GM23338 (cell line): ENCODE measurements around the gene PRAC2. TPM values are rescaled to one million over a fixed set of nuclear protein-coding genes. Genes with fewer than 3 reads are reported as not detected.

Experiments used
- ATAC-seq: fragments of 200-7000 bp; cut with Tn5 transposase; 3 replicates; pipeline ENCODE4 v1.9.1; 2020
- DNase-seq: peaks from one replicate; pipeline ENCODE4 v3.0.0-alpha.2; 2015; ENCODE audit warnings: low spot score
- H2AFZ ChIP-seq: fragments of 200-600 bp; sonication (generic); 2 replicates; pipeline ENCODE4 v1.8.0; 2016; ENCODE audit warnings: antibody characterized with exemption, mild to moderate bottlenecking, moderate library complexity
- H3F3A ChIP-seq: fragments of 200-600 bp; sonication (generic); replicated peaks from 2 replicates; pipeline ENCODE4 v1.8.0; 2017; ENCODE audit warnings: antibody characterized with exemption, mixed run types, low read depth
- H3K27ac ChIP-seq: fragments of 200-600 bp; sonication (generic); 2 replicates; pipeline ENCODE4 v1.6.1; 2016; ENCODE audit warnings: low read depth
- H3K27me3 ChIP-seq: fragments of 200-600 bp; sonication (generic); 2 replicates; pipeline ENCODE4 v1.8.0; 2016; ENCODE audit warnings: mild to moderate bottlenecking, mixed run types, moderate library complexity; ENCODE audit not compliant: insufficient read depth
- H3K36me3 ChIP-seq: fragments of 200-600 bp; sonication (generic); 2 replicates; pipeline ENCODE4 v1.8.0; 2016; ENCODE audit warnings: mild to moderate bottlenecking; ENCODE audit not compliant: insufficient read depth
- H3K4me1 ChIP-seq: fragments of 200-600 bp; sonication (generic); 2 replicates; pipeline ENCODE4 v1.8.0; 2016; ENCODE audit warnings: mild to moderate bottlenecking, moderate library complexity; ENCODE audit not compliant: insufficient read depth
- H3K4me2 ChIP-seq: fragments of 200-600 bp; sonication (generic); 2 replicates; pipeline ENCODE4 v1.7.1; 2017; ENCODE audit warnings: mixed run types
- H3K4me3 ChIP-seq: fragments of 200-600 bp; sonication (generic); 2 replicates; pipeline ENCODE4 v1.6.1; 2016; ENCODE audit warnings: mixed run types
- H3K79me2 ChIP-seq: fragments of 200-600 bp; sonication (generic); replicated peaks from 2 replicates; pipeline ENCODE4 v1.8.0; 2017; ENCODE audit warnings: mild to moderate bottlenecking; ENCODE audit not compliant: insufficient read depth
- H3K9me2 ChIP-seq: fragments of 200-600 bp; sonication (generic); 2 replicates; pipeline ENCODE4 v1.8.0; 2017; ENCODE audit not compliant: insufficient read depth
- H4K20me1 ChIP-seq: fragments of 200-600 bp; sonication (generic); replicated peaks from 2 replicates; pipeline ENCODE4 v1.8.0; 2017; ENCODE audit warnings: mild to moderate bottlenecking; ENCODE audit not compliant: insufficient read depth
- H3K27ac Mint-ChIP-seq: 2 replicates; pipeline ENCODE4 v1.8.0; 2020; ENCODE audit warnings: inconsistent platforms, mild to moderate bottlenecking, moderate library complexity, mixed read lengths
- H3K27me3 Mint-ChIP-seq: 3 replicates; pipeline ENCODE4 v1.8.0; 2022; ENCODE audit warnings: low read depth, mild to moderate bottlenecking, moderate library complexity, mixed read lengths, inconsistent platforms; ENCODE audit not compliant: insufficient read depth, poor library complexity
- H3K36me3 Mint-ChIP-seq: 3 replicates; pipeline ENCODE4 v1.8.0; 2021; ENCODE audit warnings: low read depth, mild to moderate bottlenecking, inconsistent platforms, moderate library complexity, mixed read lengths
- H3K4me1 Mint-ChIP-seq: 3 replicates; pipeline ENCODE4 v1.8.0; 2020; ENCODE audit warnings: mild to moderate bottlenecking, inconsistent platforms, mixed read lengths
- H3K4me3 Mint-ChIP-seq: 3 replicates; pipeline ENCODE4 v1.8.0; 2021; ENCODE audit warnings: moderate library complexity, mild to moderate bottlenecking, inconsistent platforms, mixed read lengths
- H3K9me3 Mint-ChIP-seq: 3 replicates; pipeline ENCODE4 v1.8.0; 2020; ENCODE audit warnings: moderate library complexity, mild to moderate bottlenecking, inconsistent platforms, mixed read lengths
- CTCF ChIP-seq, 2 experiments: fragments of 200-600 bp in 1 of 2; sonication (generic) in 1 of 2; conservative IDR thresholded peaks; 2 replicates each; pipeline versions ENCODE4 v1.5.1 to v1.6.1; 2016 to 2017; ENCODE audit warnings: antibody characterized with exemption in 2 of 2, low read depth in 2 of 2, mild to moderate bottlenecking in 2 of 2, moderate library complexity in 1 of 2
- EZH2 ChIP-seq: fragments of 200-600 bp; sonication (generic); IDR thresholded peaks from one replicate; pipeline ENCODE4 v1.8.0; 2017; ENCODE audit warnings: antibody characterized with exemption, mild to moderate bottlenecking, low read depth; ENCODE audit not compliant: unreplicated experiment
- JUNB ChIP-seq: IDR thresholded peaks from one replicate; pipeline ENCODE4 v1.6.1; 2016; ENCODE audit warnings: antibody characterized with exemption; ENCODE audit not compliant: unreplicated experiment
- REST ChIP-seq: IDR thresholded peaks from one replicate; pipeline ENCODE4 v1.6.1; 2018; ENCODE audit warnings: antibody characterized with exemption; ENCODE audit not compliant: unreplicated experiment
- STAT1 ChIP-seq: IDR thresholded peaks from one replicate; pipeline ENCODE4 v1.6.1; 2016; ENCODE audit warnings: antibody characterized with exemption; ENCODE audit not compliant: unreplicated experiment
- ZNF114 ChIP-seq: fragments of 250-450 bp; sonication (Bioruptor Pico); IDR thresholded peaks from 2 replicates; pipeline ENCODE4 v1.5.0; 2020; ENCODE audit warnings: mild to moderate bottlenecking, moderate library complexity
- ZNF331 ChIP-seq: fragments of 250-450 bp; sonication (Bioruptor Pico); IDR thresholded peaks from 2 replicates; pipeline ENCODE4 v1.5.0; 2020; ENCODE audit warnings: low read depth, mild to moderate bottlenecking, moderate library complexity
- ZNF462 ChIP-seq: fragments of 250-450 bp; sonication (Bioruptor Pico); IDR thresholded peaks from 2 replicates; pipeline ENCODE4 v1.5.0; 2020; ENCODE audit warnings: mild to moderate bottlenecking, moderate library complexity
- polyA plus RNA-seq: library from polyadenylated mRNA; unstranded; fragments of >200 nt; fragmentation: Nextera tagmentation; extraction: Ambion mirVana; gene quantifications from 2 replicates; pipeline ENCODE4 v1.2.1, GENCODE V29; 2016
- total RNA-seq: library from RNA; depleted of rRNA; stranded (reverse); fragments of >200 nt; shearing (Covaris generic); gene quantifications from 2 replicates; pipeline ENCODE4 v1.2.3, GENCODE V29; 2014

Gene PRAC2
- total and polyA plus RNA-seq, 2 experiments from 2014 or later = not detected

GRCh38 chr17:48751172-48751571 is 28.2 kb downstream of the PRAC2 start:
- Histone ChIP-seq H3K4me1 (peaks cover 39% of the 10 kb centered on the region), H3K36me3 (no peaks in the 10 kb centered on the region; the same call in 1 of the 2 replicates), H3K79me2 (no peaks in the 10 kb centered on the region), H2AFZ (no peak overlapping the region), H3K27ac (no peak overlapping the region), H3K9me2 (no peaks in the 10 kb centered on the region), H3F3A (peaks cover 34% of the 10 kb centered on the region), H3K27me3 (peaks cover 100% of the 10 kb centered on the region), H4K20me1 (peaks cover 62% of the 10 kb centered on the region), H3K4me2 (no peak overlapping the region), H3K4me3 (no peak overlapping the region)
- ATAC-seq (no peak), DNase-seq (no peak)
- Mint-ChIP-seq H3K4me3 (no peak overlapping the region), H3K36me3 (no peaks in the 10 kb centered on the region), H3K27me3 (peaks cover 100% of the 10 kb centered on the region), H3K4me1 (peaks cover 20% of the 10 kb centered on the region), H3K27ac (no peak overlapping the region), H3K9me3 (0 out of 3 replicates have a peak, but pooled peaks cover 5% of the 10 kb centered on the region)
- TF ChIP-seq ZNF331 = no peak
- TF ChIP-seq EZH2 = peak; percentile 5

- no peak overlapping the region for H3K27ac Mint-ChIP-seq
- no peak overlapping the region; the same call in 2 of the 3 replicates for H3K4me3 Mint-ChIP-seq
- H3K4me1 Mint-ChIP-seq = peaks cover 13% of the 10 kb centered on the region
- no peak for DNase-seq
- TF ChIP-seq JUNB (no peak), ZNF462 (CRISPR knock-in tag) (no peak), CTCF (conservative IDR thresholded peaks at IDR 0.05; ENCODE audit: low read depth in 2 of 2) (no peak), ZNF331 (no peak), STAT1 (no peak), ZNF114 (CRISPR knock-in tag) (no peak), EZH2 (peak; percentile 44), REST (no peak)
- Histone ChIP-seq H3F3A (peaks cover 27% of the 10 kb centered on the region), H3K79me2 (no peaks in the 10 kb centered on the region), H4K20me1 (peaks cover 56% of the 10 kb centered on the region), H3K9me2 (no peaks in the 10 kb centered on the region), H3K27ac (no peak overlapping the region), H3K27me3 (peaks cover 100% of the 10 kb centered on the region), H3K4me2 (no peak overlapping the region), H2AFZ (no peak overlapping the region), H3K4me1 (peaks cover 32% of the 10 kb centered on the region), H3K36me3 (no peaks in the 10 kb centered on the region; the same call in 1 of the 2 replicates), H3K4me3 (no peak overlapping the region)
- no peaks in the 10 kb centered on the region for H3K36me3 Mint-ChIP-seq
- no peak; the same call in 2 of the 3 replicates for ATAC-seq
- H3K27me3 Mint-ChIP-seq = peaks cover 99% of the 10 kb centered on the region
- 0 out of 3 replicates have a peak, but pooled peaks cover 5% of the 10 kb centered on the region for H3K9me3 Mint-ChIP-seq
These were observed 28.9 kb downstream of the PRAC2 start for GRCh38 chr17:48751733-48752398.
